NCI-H146 (cell line): ENCODE measurements around the gene FANCC.
A peak's percentile ranks its signal among the peaks of the same experiment; 100 is the strongest.
"Not testable (repeated sequence)": the region's sequence is repeated elsewhere in the genome, so short reads cannot be mapped to it uniquely, and the experiment has no call there.

ENCODE experiments used
- DNase-seq: peaks from one replicate; lab custom pipeline; 2025; lab: John Stamatoyannopoulos, UW

Gene FANCC

DNA sequence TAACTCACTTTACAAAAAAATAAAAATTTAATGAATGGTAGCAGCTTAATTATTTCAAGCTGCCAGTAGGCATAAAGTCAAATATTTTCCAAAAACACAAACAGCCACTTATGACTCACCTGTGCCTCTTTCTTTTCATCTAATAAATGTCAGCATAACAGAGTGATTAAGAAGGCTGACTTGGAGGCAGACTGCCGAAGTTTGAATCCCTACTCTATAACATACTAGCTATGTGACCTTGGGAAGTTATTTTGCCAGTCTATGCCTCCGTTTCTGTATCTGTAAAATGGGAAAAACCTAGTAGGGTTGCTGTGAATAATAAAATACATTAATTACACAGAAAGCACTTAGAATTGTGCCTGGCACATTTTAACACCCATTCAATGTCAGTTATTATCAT, 33.8 kb downstream of the FANCC start:
- no peak for DNase-seq

DNA sequence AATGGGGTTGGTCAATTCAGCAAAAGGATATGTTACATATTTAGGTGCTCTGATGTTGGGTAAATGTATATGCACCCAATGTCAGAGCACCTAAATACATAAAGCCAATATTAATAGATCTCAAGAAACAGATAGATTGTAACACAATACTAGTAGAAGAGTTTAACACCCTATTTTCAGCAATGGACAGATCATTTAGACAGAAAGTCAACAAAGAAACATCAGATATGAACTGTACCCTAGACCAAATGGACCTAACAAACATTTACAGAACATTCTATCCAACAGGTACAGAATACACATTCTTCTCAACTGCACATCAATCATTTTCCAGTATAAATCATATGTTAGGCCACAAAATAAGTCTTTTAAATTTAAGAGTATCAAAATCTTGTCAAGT, 35.2 kb downstream of the FANCC start:
- no peak for DNase-seq

GRCh38 chr9:95280745-95281144, 36.8 kb downstream of the FANCC start:
- no peak for DNase-seq

DNA sequence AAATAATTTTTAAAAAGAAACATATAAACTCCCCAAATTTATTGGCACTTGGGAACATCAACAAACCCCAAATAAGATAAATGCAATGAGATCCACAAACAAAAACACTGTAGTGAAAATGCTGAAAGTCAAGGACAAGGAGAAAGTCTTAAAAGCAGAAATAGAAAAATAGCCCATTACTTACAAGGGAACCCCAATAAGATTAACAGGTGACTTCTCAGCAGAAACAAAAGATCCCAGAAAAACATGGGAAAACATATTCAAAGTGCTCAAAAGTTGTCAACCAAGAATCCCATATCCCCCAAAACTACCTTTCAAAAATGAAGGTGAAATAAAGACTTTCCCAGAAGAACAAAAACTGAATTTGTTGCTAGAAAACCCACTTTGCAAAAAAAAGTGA, 40.0 kb downstream of the FANCC start:
- DNase-seq = no peak

DNA sequence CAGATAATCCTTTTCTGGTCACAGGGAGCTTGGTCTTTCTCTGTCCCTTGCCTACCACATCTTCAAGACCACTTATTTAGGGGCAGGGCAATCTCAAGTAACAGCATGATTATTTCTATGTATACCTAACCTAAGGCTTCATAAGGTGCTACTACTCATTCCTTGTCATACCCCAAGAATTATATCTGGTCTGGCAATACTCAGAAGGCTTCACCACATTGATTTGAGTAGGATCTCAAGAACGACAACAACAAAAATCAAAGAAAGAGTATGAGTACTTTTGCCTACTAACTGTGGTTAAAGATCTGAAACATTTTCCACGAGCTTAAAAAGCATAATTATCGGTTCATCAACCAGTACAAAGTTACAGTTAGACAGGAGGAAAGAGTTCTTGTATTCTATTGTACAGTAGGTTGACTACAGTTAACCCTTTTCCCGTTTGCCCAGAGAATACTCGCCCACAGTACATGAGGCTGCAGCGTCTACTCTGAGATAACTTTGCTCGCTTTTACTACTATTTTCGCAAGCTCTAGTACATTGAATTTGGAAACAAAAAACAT, 41.0 kb downstream of the FANCC start:
- no peak for DNase-seq

GRCh38 chr9:95274160-95274559, 43.3 kb downstream of the FANCC start:
- not testable (repeated sequence) for DNase-seq

DNA sequence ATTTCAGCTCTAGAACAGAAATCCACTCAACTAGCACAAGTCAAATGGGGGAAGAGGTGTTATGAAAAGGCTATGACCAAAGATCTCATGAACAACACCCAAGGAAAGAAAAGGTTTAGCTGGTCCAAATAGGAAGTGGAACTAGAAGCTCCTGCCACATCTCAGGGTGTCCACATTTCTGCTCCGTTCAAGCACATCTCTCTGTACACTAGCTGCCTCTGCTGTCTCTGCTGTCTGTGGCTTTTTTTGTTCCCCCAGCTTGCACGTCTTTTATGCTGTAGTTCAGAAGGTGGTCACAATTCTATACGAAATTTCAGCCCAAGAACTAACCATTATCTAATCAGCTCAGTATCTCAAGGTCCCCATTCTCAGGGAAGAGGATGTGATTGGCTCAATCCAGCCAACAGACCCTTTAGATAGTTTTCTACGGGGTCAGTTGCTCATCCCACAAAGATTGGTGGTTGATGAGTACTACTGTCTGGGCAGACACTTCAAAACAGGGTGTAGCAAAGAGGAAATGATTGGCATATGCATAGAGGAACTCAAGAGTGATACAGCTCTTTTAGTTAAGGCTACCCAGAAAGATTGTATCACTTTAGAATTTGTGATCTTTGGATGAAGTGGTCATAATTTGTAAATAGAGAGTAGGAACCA, 44.0 kb downstream of the FANCC start:
- no peak for DNase-seq

DNA sequence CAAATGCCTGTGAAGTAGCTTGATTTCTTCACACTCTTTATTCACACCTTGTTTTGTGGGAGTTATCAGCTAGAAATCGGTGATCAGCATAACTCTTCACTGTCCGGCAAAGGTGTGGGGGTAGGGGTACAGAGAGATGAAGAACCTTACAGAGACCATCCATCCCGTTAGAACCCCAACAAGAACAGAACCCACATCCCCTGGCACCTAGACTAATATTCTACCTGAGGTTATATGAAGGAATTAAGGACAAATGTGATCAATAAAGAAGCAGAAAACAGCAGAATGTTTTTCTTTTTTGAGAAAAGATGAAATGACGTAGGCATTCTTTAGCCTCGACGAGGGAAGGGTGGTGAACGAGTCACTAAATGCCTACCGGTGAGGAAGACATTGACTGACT, 44.7 kb downstream of the FANCC start:
- DNase-seq = no peak

- DNase-seq = no peak
These were observed 46.7 kb downstream of the FANCC start for GRCh38 chr9:95270790-95271189.

DNA sequence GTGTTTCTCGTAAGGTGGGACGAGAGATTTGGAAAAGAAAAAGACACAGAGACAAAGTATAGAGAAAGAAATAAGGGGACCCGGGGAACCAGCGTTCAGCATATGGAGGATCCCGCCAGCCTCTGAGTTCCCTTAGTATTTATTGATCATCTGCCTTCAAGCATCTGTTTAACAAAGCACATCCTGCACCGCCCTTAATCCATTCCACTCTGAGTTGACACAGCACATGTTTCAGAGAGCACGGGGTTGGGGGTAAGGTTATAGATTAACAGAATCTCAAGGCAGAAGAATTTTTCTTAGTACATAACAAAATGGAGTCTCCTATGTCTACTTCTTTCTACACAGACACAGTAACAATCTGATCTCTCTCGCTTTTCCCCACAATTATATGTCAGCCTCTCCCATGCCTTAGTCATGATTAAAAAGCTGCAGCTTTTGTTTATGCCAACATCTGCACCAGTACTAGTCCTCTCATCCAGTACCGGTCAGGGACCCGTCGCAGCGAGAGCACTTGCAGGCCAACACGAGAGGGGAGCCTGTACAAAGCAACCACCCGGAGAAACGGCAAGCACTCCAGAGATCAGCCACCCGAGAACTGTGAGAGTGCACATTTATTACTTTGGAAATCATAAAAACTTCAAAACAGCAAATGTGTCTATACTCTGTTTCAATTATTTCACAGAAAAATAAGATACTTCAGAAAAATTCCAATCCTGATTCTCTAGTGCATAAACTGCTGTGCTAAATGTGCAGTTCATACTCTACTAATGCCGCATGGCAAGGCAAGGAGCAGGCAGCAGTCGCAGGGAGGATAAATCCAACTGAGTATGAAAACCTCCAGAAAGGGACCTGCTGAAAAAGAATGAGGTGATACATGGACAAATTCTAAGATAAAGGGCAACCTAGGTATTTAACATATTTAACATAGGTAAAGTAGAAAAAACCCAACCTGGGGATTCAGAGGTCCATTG, 47.4 kb downstream of the FANCC start:
- DNase-seq = not testable (repeated sequence)

DNA sequence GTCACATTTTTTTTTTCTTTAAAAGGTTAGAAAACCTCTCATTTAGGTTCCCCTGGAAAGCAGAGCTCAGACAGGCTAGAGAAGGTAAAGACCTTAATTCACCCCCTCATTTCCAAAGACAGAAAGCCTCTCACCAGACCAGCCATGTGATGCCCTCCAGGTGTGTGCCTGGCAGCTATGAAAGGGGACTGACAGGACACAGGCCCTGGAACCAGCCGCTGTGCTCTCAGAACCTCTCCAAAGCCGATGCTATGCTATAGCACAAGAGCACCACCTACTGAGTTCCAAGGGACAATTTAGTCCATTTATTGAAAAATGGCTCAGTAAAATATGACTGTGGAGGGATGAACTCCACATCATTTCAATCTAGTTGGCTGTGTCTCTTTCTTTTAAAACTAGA, 48.8 kb downstream of the FANCC start:
- peak; percentile 83 for DNase-seq

DNA sequence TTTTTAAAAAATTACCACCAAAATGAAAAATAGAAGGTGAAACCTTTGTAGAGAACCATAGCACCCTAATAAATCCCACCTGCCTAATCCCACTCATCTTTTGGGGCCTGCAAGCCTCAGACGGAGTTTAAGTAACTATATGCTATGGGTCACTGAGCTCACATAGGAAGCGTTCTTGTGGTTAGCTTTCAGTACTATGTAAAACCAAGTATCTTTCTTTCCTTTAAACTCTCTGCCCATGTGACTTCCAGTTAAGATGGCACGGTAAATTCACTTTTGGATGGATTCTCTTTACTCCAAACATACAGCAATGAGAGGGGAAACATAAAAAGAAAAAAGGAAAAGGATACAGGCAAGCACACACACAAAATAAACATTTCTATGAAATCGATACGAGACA, 50.9 kb downstream of the FANCC start:
- DNase-seq = no peak

- no peak for DNase-seq
These were observed 51.5 kb downstream of the FANCC start for GRCh38 chr9:95265960-95266359.

GRCh38 chr9:95264954-95265615, 52.4 kb downstream of the FANCC start:
- DNase-seq = no peak

GRCh38 chr9:95261890-95262289, 55.6 kb downstream of the FANCC start:
- DNase-seq = no peak

GRCh38 chr9:95250462-95251221, 66.9 kb downstream of the FANCC start:
- peak; percentile 27 for DNase-seq

GRCh38 chr9:95249986-95250385, 67.5 kb downstream of the FANCC start:
- peak; percentile 80 for DNase-seq

DNA sequence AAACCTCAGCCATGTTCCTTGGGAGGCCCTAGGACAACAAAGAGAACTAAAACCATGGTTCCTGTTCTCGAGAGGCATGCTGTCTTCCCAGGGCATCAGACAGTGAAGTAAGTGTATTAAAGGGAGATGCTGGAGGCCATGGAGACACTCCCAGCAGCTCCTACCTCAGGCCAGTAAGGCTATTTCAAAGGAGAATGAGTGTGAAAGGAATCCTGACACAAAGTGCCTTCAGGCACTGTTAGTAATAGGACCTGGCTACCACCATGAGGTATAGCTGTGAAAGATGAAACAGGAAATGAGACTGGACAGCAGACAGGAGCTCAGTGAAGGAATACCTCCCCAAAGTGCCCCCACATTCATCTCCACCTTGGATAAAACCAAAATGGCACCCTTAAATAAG, 71.0 kb downstream of the FANCC start:
- no peak for DNase-seq

- DNase-seq = no peak
These were observed 74.9 kb downstream of the FANCC start for GRCh38 chr9:95242613-95243012.

DNA sequence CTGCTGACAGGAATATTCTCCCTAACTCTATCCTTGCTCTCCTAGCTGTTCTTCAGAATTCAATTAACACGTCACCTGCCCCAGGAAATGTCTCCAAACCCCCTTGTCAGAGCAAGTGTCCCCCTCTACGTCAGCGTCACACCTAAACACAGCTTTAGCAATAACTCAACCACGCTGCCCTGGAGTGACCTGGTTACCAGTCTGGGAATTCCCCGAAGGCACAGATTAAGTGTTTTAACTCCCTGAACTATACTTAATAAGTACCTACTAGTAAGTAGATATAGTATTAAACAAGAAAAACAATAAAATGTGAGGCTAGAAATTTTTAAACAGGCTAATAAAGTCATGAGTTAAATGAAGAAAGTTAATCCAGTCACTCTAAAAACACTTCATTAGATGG, 78.4 kb downstream of the FANCC start:
- no peak for DNase-seq

DNA sequence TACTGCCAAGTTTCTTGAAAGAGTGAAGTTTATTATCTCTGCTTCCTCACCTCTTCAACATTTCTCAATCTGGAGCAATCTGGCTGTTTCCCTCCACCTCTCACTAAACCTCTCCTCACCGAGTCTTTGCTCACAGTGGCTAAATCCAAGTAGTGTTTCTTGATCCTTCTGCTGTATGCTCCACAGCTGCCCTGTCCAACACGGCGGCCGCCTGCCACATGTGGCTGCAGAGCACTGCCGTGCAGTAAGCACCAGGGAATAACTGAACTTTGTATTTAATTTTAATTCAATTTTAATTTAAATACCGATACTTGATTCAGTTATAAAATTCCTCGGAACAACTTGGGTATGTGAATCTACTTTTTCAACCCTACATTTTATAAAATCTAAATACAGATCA, 80.2 kb downstream of the FANCC start:
- DNase-seq = no peak

- DNase-seq = no peak
These were observed 87.5 kb downstream of the FANCC start for GRCh38 chr9:95230046-95230445.
